MV-4-11 (cell line): ENCODE measurements around the gene ATG7.
"Not testable (repeated sequence)": the region's sequence is repeated elsewhere in the genome, so short reads cannot be mapped to it uniquely, and the experiment has no call there.

Source experiments
- DNase-seq: peaks from one replicate; lab custom pipeline; 2025; lab: John Stamatoyannopoulos, UW

ATG7 gene

DNA sequence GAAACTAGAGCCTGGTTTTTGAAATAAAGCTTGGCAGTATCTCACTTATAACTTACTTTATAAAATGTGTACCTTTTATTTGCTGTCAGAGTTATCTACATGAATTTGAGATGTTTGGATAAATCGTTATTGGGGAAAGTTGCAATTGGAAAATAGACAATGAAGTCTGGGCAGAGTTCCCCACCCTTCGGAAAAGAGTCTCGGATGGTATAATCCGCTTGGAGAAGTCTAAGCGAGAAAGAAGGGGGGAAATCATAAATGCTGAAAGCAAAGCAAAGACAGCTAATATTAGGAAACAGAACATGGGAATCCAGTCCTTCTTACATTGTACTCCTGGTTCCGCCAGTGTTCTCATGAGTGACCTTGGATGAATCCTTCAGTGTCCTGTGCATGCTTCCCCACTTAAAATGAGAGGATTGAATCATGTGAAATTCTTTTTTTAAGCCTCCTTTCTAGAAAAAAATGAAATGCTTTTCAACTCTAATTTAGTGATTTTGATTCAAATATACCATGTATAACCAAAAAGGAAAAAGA, 162.4 kb downstream of the ATG7 start:
- no peak for DNase-seq

DNA sequence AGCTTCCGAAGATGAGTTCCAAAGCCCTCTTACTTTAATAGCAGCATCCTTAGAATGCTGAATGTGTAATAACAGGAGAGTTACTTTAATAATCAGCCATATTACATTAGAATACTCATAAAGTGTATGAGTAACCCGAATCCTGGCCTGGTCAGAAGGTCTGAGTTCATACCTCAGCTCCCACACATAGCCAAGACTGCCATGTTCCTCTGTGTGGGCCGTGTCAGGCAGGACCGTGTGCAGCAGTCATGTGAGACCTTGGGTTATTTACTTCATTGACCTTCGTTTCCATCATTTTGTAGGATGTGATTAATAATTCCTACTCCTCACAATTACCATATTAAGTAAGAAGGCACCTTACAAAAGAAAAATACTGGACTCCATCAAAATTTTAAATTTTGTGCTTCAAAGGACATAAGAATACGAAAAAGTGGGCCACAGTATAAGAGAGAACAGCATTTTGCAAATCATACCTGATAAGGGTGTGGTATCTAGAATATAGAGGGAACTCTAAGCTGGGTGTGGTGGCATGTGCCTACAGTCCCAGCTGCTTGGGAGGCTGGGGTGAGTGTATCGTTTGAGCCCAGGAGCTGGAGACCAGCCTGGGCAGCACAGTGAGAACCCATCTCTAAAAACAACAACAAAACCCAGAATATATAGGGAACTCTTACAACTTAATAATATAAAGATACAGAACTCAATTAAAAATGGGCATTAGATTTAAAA, 163.4 kb downstream of the ATG7 start:
- no peak for DNase-seq

DNA sequence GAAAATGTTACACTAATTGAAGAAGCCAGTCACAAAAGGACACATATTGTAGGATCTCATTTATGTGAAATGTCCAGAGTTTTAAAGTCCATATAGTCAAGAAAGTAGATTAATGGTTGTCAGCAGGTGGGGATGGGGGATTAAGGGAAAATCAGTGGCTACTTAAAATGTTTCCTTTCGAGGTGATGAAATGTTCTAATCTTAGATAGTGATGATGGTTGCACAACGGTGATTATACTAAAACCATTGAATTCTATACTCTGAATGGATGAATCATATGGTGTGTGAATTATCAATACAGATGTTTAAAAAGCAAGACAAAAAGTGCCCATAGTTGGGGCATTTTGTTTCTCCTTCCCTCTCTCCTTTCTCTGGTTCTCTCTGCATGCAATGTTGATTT, 164.6 kb downstream of the ATG7 start:
- DNase-seq: peak; percentile 21

DNA sequence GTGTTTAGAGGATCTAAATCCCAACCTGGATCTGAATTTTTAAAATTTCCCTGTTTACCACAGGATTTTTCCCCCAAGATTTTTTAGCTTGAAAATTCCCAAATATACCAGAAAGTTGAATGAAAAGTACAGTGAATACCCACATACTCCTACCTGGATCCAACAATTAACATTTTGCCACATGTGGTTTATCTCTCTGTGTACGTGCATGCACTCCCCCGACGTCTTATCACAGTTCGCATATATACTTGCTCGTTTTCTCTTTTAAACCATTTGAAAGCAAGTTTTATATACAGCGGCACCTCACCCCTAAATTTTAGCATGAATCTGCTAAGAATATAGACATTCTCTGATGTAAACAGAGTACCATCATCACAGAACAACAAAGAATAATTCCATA, 165.3 kb downstream of the ATG7 start:
- no peak for DNase-seq

DNA sequence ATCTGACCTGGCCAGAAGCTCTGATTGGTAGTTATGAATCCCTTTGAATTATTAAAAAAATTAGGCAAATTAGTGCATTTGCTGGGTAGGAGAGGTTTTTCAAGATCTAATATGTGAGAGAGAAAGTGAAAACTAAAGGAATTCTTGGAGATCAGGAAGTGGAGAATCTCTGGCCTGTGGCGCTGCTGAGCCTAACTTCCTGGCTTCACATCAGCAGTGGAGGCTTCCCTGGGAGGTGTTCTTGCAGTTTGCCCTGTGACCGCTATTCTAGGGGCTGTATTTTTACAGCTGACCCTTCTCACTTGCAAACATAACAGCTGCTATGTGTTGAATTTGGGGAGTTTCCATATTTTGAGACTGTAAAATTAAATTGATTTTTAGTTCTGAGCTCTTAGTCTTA, 166.4 kb downstream of the ATG7 start:
- no peak for DNase-seq

DNA sequence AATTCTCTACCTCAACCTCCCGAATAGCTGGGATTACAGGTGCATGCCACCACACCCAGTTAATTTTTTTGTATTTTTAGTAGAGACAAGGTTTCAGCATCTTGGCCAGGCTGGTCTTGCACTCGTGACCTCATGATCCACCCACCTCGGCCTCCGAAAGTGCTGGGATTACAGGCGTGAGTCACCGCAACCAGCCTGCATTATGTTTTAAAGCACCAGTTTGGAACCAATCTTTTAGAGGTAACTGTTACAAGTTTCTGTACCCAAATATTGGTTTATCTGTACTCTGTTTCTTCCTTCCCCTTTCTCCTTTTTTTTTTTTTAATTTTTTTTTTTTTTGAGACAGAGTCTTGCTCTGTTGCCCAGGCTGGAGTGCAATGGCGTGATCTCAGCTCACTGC, 169.1 kb downstream of the ATG7 start:
- DNase-seq: peak; percentile 85

DNA sequence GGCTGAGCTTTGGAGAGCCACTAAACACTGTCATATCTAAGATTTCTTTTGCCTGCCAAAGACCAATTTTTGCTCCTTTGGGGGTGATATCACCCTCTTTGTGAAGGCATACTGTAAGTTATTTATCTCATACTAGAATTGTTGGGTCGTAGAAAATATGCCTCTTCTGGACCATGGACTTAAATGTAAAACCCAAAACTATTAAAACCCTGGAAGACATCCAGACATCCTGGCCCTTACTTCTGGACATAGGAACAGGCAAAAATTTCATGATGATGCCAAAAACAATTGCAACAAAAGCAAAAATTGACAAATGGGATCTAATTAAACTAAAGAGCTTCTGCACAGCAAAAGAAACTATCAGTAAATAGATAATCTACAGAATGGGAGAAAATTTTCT, 172.2 kb downstream of the ATG7 start:
- DNase-seq: no peak

DNA sequence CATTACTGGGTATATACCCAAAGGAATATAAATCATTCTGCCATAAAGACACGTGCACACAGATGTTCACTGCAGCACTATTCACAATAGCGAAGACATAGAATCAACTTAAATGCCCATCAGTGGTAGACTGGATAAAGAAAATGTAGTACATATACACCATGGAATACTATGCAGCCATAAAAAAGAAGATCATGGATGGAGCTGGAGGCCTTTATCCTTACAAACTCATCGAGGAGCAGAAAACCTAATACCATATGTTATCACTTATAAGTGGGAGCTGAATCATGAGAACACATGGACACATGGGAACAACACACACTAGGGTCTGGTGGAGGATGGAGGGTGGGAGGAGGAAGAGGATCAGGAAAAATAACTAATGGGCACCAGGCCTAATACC, 173.0 kb downstream of the ATG7 start:
- DNase-seq: not testable (repeated sequence)

DNA sequence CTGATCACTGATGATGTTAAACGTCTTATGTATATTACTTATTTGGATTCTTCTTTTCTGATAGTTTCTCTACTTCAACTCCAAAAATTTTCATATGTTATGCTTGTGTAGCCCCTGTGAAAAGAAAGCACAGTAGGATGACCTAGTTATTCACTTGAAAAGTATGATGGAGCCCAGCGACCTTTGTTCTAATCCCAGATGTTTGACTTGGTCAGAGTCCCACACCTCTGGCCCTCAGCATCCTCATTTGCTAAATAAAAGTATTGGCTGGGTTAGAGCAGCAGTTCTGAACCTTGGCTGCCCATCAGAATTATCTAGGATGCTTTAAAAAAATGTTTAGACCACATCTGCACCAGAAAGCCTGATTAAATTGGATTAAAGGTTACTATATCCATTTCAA, 173.7 kb downstream of the ATG7 start:
- no peak for DNase-seq

DNA sequence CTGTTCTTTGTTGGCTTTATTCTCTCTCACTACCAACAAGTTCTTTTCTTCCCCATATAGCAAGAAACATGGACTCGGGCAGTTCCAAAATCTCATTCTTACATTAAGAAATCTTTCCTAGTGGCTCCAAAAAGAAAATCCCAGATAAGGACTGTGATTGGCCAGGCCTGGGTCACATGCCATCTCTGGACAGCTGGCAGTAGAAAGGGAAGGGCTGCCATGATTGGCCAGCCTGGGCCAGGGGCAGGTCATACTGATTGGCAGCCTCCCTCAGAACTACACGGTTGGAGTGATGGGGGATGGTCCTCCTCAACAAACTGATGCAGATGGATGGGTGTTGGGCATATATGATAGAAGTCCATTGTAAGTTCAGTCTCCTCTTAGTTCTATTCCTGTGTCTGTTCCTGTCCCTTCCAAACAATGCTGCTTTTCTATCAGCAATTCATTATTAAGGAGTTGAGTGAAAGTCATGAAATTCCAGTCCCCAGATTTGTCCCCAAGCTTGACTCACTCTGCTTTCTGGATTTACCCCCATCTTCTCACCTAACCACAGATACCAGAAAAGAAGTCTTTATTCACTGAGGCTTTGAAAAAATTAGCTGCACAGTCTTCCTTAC, 175.5 kb downstream of the ATG7 start:
- no peak for DNase-seq

DNA sequence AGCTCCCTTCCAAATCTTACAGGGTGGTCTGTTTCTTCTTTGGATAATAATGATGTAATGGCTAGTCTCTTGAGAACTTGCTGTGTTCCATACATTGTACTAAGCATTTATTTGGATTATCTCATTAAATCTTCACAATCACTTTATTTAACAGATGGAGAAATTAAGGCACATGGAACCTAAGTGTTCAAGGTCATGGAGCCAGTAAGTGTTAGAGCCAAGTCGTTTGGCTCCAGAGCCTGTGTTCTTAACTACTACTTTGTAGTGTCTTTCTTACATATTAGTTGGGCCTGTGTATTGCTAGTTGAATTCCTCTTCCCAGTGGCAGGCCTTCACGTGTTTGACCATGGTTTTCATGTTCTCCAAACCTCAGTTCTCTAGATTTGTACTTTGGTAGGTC, 177.8 kb downstream of the ATG7 start:
- DNase-seq: no peak

DNA sequence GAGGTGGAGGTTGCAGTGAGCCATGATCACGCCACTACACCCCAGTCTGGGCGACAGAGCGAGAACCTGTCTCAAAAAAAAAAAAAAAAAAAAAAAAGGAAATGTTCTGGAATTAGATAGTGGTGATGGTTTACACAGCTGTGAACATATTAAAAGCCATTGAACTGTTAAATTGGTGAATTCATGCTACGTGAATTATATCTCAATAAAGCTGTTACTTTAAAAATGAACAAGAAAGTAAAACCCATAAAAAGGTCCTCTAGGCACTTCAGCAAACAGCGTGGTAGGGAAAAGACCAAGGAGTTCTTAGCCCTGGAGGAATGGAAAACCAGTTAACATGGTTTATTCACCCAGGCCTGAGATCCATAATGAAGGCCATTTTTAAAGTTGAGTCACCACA, 180.1 kb downstream of the ATG7 start:
- peak; percentile 30 for DNase-seq

DNA sequence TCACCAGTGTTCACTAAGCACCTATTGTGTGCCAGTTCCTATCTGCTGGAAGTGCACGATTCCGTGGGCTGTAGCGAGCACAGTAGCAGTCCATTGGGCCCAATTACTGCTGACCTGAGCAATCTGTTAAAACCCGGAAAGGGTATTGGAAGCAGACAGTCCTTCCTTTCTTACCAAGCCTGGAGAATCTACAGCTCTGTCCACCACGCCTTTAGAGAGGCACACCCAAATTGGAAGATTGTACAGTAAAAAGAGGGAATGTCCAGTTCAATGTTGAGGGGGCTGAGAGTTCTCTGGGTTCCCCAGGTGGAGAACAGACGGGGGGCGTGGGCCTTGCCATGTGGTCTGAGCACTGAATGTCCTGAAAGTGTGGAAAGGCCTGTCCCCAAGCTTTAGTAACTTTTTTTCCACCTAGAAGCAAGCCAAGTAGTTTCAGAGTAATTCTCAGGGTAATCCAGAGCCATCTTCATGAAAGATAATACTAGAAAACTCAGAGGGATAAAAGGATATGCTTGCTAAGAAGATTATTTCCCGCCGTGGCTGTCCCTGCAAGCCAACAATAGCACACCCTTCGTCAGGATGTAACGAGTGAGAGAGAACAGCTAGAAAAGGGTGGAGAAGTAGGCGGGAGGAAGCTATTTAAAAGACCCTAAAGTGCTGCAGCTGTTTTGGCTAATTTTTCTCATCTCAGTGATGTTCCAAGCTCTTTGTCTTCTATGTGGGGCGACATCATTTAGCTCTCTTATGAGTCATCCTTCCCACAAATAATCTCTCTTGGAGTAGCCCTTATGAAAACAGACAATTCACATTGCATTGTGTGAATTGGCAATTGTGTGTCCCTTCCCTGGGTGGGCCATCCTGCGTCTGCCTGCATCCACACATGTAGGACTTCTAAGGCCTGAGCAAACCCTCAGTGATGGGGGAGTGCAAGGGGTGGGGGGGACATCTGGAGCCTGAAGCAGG, 181.0 kb downstream of the ATG7 start:
- DNase-seq: peak; percentile 69

DNA sequence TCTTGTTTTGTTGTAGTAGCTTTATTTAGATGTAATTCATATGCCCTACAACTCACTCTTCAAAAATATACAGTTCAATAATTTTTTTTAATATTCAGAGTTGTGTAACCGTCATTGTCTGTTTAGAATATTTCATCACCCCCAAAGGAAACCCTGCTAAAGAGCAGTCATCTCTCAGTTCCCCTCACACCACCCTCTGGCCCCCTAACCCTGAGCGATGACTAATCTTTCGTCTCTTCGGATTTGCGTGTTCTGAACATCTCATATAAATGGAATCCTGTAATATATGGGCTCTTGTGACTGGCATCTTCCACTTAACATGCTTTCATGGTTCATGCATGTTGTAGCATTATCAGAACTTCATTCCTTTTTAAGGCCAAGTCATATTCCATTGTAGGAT, 183.8 kb downstream of the ATG7 start:
- DNase-seq: peak; percentile 92

DNA sequence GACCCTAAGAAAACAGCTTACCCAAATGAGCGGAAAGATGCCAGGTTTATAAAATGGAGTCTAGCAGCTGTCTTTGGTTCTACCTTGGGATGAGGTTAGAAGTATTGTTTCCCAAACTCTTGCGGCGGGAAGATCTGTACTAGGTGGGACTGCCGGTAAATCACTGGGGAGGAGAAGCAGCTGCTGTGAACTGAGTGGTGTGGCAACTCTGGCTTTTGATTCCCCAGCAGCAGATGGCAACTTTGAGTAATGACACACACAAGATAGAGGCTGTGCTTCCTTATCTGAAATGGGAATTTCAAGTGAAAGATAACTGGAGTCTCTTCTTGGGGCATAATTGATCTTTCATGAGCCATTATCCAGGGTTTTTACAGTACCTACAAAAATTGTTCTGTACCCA, 184.9 kb downstream of the ATG7 start:
- DNase-seq: no peak

DNA sequence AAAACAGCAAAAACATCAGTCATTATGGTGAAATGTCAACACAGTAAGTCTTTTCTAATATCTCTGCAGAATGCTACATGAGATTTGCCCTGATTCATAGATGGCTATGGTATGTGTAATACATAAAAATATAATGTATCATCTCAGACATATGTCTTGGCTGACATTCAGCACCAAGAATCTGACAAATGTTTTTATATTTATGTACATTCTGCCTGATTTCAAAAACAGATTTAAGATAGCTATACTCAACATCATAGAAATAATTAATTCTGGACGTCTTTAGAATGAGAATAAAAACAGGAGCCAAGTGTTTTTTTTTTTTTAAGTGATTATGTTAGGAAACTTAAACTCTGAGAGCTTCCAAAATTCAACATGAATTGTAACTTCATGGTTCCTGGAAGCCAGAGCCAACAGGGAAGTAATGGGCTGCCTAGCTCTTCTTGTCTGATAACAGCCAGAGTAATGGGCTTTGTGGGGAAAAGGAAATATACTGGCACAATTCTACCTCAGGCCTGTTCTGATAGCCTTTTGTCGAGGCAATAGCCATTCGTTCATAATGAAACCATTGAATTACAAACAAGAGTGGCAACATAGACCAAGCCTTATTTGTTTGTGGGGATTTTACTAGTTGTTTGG, 187.1 kb downstream of the ATG7 start:
- DNase-seq: no peak

DNA sequence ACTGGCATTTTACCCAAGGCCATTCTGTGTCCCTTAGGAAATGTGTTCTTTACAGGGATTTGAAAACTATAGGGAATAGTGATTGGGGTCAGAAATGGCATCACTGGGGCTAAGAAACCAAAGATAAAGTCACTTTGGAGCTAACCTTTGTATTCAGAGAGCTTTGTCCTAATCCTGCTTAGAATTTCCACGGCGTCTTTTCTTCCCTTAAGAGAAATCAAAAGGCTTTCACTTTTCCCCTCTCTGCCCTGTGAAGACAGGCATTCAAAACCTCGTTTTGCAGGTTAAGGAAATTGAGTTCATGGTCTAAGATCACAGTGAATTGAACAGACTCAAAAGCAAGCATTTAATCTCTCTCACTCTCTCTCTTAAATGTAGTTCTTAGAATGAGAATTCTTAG, 189.0 kb downstream of the ATG7 start:
- DNase-seq: no peak

DNA sequence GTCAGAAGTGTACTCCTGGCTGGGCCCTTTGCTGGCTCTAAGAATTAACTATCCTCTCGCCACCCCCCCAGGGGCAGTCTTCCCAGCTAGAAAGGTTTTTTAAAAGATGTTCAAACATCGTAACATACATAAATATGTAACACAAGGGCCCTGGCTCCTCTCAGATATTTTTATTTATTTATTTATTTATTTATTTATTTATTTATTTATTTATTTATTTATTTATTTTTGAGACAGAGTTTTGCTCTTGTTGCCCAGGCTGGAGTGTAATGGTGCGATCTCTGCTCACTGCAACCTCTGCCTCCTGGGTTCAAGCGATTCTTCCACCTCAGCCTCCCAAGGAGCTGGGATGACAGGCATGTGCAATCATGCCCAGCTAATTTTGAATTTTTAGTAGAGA, 190.5 kb downstream of the ATG7 start:
- DNase-seq: not testable (repeated sequence)

DNA sequence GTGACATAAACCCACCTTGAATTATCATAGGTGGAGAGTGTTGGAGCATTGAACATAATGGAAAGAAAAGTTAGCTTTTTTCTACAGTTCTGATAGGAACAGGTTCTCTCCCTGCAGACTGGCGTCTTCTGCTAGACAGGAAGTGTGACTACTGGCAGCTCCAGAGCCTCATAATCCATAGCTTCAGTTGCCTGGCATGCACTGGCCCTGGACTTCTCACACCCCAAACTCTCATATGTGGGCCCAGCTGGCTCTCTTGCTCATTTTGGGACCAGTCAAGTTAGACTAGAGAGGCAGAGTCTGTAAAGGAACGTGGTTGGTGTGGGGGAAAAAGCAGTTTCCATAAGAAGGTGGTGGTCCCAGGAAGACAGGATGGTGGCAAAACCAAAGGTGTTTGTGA, 191.4 kb downstream of the ATG7 start:
- DNase-seq: no peak

DNA sequence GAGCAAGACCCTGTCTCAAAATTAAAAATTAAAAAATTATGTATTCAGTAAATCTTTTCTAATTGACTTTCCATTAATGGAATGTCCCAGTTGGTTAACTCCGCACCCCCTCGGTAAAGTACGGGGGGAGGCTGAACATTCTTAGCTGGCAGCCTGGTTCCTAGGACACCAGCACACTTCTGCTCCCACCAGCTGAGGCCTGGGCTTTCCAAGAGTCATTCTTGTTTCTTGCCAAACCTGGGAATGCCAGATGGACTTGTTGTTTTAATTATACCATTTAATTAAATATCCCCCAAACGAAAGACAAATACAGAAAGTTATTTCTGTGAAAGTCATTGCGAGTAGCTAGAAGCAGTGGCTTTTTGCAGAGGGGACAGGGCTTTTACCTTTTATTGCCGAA, 192.2 kb downstream of the ATG7 start:
- no peak for DNase-seq

DNA sequence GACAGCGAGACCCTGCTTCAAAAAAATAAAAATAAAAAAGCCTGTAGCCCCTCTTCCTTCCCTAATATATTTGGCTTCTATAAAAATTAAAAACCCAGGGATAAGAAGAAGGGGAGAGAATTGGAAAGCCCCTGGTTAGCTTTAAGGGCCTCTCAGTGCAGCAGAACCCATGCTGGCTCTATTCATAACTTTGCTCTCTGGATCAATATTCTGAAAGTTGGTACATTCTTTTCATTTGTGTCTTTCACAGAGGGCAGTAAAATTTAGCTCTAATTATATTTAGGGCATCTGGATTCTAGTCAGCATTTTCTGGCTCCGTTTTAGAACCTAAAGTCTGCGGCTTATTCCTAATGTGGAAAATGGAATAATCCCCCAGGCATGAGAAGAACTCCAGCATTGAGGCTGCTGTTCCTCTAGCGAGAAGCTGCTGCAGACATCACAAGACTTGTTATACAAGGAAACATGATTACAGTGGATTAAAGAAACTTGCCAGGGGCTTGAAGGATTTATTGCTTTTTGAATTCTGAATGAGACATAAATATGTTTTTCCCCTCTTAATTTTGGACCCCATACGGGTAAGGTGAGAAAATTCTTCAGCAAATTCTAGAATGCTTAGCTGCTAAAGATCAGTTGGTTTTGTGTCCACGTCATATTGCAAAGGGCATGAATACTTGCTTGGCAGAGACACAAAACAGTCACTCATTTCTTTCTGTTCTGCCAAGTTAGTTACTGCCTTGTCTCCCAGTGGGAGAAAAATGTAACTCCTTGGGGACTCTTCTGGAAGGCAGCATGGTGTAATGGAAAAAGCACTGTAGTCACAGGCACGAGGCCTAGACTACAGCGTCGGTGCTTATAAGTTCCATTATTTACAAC, 193.8 kb downstream of the ATG7 start:
- DNase-seq: no peak
